ENCODE results near the gene SRR.

The SRR gene

DNA sequence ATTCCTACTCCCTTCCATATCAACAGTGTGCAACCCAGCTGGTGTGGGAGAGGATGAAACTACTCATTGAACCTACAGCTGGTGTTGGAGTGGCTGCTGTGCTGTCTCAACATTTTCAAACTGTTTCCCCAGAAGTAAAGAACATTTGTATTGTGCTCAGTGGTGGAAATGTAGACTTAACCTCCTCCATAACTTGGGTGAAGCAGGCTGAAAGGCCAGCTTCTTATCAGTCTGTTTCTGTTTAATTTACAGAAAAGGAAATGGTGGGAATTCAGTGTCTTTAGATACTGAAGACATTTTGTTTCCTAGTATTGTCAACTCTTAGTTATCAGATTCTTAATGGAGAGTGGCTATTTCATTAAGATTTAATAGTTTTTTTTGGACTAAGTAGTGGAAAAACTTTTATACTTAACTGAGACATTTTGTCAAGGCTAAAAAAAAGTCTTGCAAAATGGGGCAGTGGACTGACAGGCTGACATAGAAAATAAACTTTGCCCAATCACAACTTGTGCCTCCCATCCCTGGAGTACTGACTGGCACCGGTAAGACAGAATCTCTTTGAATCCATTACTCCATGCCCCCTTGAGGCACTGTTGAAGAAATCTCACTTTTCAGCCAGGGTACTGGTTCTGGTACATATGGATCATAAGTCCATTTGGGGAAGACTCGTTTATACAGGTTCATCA is 20.0 kb downstream of the SRR start:
- no peak overlapping the region for H3K27ac ChIP-seq (ENCODE audit: low read length, poor library complexity, severe bottlenecking)
- no peak overlapping the region for H2AFZ ChIP-seq (ENCODE audit: low read depth, low read length)
- WGBS, result 95% methylated on average over 1 of the region's 2 CpGs
- no peak overlapping the region for H2BK120ac ChIP-seq (ENCODE audit: low read depth, low read length)
- H2AK5ac ChIP-seq (ENCODE audit: low read length, severe bottlenecking), result no peak overlapping the region
- no peak overlapping the region for H2BK5ac ChIP-seq (ENCODE audit: low read depth, low read length, poor library complexity, severe bottlenecking)
- H3K18ac ChIP-seq (ENCODE audit: low read depth in 1 of 2, low read length in 2 of 2), result no peak overlapping the region
- H3K14ac ChIP-seq (ENCODE audit: low read length in 2 of 2), result no peak overlapping the region
- H3K23ac ChIP-seq (ENCODE audit: low read length in 2 of 2), result no peak overlapping the region
- H3K4me2 ChIP-seq (ENCODE audit: low read length, poor library complexity, severe bottlenecking), result no peak overlapping the region
- peaks cover 45 to 80% of the 10 kb centered on the region in 2 experiments for H3K36me3 ChIP-seq (ENCODE audit: control insufficient read depth in 1 of 2, insufficient read depth in 2 of 2, low read depth in 1 of 2, low read length in 2 of 2)
- H4K91ac ChIP-seq (ENCODE audit: low read length), result no peak overlapping the region
- DNase-seq, result no peak
- no peak overlapping the region for H4K8ac ChIP-seq (ENCODE audit: low read length)
- no peak overlapping the region for H3K4ac ChIP-seq (ENCODE audit: low read depth in 1 of 2, low read length in 2 of 2)
- H3K9ac ChIP-seq (ENCODE audit: low read length), result no peak overlapping the region
- no peaks in the 10 kb centered on the region for H3K4me1 ChIP-seq (ENCODE audit: control insufficient read depth, insufficient read depth, low read depth, low read length)
- peaks cover 9% of the 10 kb centered on the region for H3K79me1 ChIP-seq (replicated peaks; ENCODE audit: low read length, poor library complexity, severe bottlenecking)
- H2BK12ac ChIP-seq (ENCODE audit: low read length in 2 of 2), result no peak overlapping the region
- no peak overlapping the region for H3K4me3 ChIP-seq (ENCODE audit: insufficient read depth in 1 of 2, low read depth in 1 of 2, low read length in 2 of 2)
- H3K9me3 ChIP-seq (ENCODE audit: control insufficient read depth, low read length), result no peaks in the 10 kb centered on the region
- no peaks in the 10 kb centered on the region for H3K27me3 ChIP-seq (ENCODE audit: control insufficient read depth in 1 of 2, insufficient read depth in 1 of 2, low read length in 2 of 2)
- no peak overlapping the region for H2BK15ac ChIP-seq (ENCODE audit: low read depth, poor library complexity, severe bottlenecking)

DNA sequence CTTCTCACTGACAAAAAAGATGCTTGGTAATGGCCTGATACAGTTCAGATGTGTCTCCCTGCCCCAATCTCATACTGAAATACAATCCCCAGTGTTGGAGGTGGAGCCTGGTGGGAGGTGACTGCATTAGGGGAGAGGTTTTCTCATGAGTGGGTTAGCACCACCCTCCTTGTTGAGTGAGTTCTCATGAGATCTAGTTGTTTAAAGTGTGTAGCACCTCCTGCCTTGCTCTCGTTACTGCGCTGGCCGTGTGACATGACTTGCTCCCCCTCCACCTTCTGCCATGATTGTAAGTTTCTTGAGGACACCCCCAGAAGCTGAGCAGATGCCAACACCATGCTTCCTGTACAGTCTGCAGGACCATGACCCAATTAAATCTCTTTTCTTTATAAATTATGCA is 27.6 kb downstream of the SRR start:
- Histone ChIP-seq H3K14ac (ENCODE audit: low read length in 2 of 2) (no peak overlapping the region), H4K8ac (ENCODE audit: low read length) (no peak overlapping the region), H3K9ac (ENCODE audit: low read length) (no peak overlapping the region), H3K27me3 (ENCODE audit: control insufficient read depth in 1 of 2, insufficient read depth in 1 of 2, low read length in 2 of 2) (no peaks in the 10 kb centered on the region), H3K36me3 (ENCODE audit: control insufficient read depth in 1 of 2, insufficient read depth in 2 of 2, low read depth in 1 of 2, low read length in 2 of 2) (peaks cover 38 to 80% of the 10 kb centered on the region in 2 experiments), H2BK15ac (ENCODE audit: low read depth, poor library complexity, severe bottlenecking) (no peak overlapping the region), H3K4me3 (ENCODE audit: insufficient read depth in 1 of 2, low read depth in 1 of 2, low read length in 2 of 2) (no peak overlapping the region), H3K4me2 (ENCODE audit: low read length, poor library complexity, severe bottlenecking) (no peak overlapping the region), H3K4me1 (ENCODE audit: control insufficient read depth, insufficient read depth, low read depth, low read length) (peaks cover 4% of the 10 kb centered on the region), H3K23ac (ENCODE audit: low read length in 2 of 2) (no peak overlapping the region), H3K4ac (ENCODE audit: low read depth in 1 of 2, low read length in 2 of 2) (no peak overlapping the region), H3K79me1 (replicated peaks; ENCODE audit: low read length, poor library complexity, severe bottlenecking) (peaks cover 26% of the 10 kb centered on the region), H2AFZ (ENCODE audit: low read depth, low read length) (no peak overlapping the region), H4K91ac (ENCODE audit: low read length) (no peak overlapping the region), H2BK5ac (ENCODE audit: low read depth, low read length, poor library complexity, severe bottlenecking) (no peak overlapping the region), H3K18ac (ENCODE audit: low read depth in 1 of 2, low read length in 2 of 2) (no peak overlapping the region), H2BK12ac (ENCODE audit: low read length in 2 of 2) (no peak overlapping the region), H3K9me3 (ENCODE audit: control insufficient read depth, low read length) (no peaks in the 10 kb centered on the region), H2BK120ac (ENCODE audit: low read depth, low read length) (no peak overlapping the region), H3K27ac (ENCODE audit: low read length, poor library complexity, severe bottlenecking) (no peak overlapping the region), H2AK5ac (ENCODE audit: low read length, severe bottlenecking) (no peak overlapping the region)
- 96% methylated on average over 3 of the region's 3 CpGs for WGBS
- no peak for DNase-seq

DNA sequence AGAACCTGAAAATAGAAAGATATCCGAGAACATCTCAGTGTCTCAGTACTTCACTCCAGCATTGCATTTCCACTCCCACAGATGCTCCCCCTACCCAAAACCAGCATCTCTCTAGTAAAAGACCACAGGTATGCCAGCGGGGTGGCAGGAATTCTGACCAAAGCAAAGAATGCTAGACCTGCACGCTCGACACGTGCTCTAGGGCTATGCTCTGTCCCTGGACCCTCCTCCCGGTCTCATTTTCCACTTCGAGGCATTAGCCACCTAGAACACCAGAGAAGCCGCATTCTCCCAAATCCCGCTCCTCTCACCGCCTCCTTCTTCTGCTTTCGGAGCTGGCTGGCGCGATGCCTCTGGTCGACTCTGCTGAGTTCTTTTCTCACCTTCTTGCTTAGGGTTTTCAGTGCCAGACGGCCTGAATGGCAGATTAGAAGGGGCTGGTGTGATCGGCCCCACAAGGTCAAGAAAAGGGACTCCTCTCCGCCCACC is 32.0 kb downstream of the SRR start:
- Histone ChIP-seq H3K79me1 (replicated peaks; ENCODE audit: low read length, poor library complexity, severe bottlenecking) (peaks cover 14% of the 10 kb centered on the region), H2BK5ac (ENCODE audit: low read depth, low read length, poor library complexity, severe bottlenecking) (no peak overlapping the region), H3K27ac (ENCODE audit: low read length, poor library complexity, severe bottlenecking) (peak overlapping the region; percentile 22), H2BK120ac (ENCODE audit: low read depth, low read length) (no peak overlapping the region), H3K9ac (ENCODE audit: low read length) (peak overlapping the region; percentile 94), H3K9me3 (ENCODE audit: control insufficient read depth, low read length) (no peaks in the 10 kb centered on the region), H3K27me3 (ENCODE audit: control insufficient read depth in 1 of 2, insufficient read depth in 1 of 2, low read length in 2 of 2) (no peaks in the 10 kb centered on the region), H3K4me3 (ENCODE audit: insufficient read depth in 1 of 2, low read depth in 1 of 2, low read length in 2 of 2) (peak overlapping the region; percentile 72 to 94), H2AFZ (ENCODE audit: low read depth, low read length) (no peak overlapping the region), H4K8ac (ENCODE audit: low read length) (peak overlapping the region; percentile 81), H3K4me1 (ENCODE audit: control insufficient read depth, insufficient read depth, low read depth, low read length) (peaks cover 15% of the 10 kb centered on the region), H3K4ac (ENCODE audit: low read depth in 1 of 2, low read length in 2 of 2) (peak overlapping the region in 1 of 2 experiments; percentile 54), H3K14ac (ENCODE audit: low read length in 2 of 2) (peak overlapping the region in 1 of 2 experiments; percentile 48), H4K91ac (ENCODE audit: low read length) (no peak overlapping the region), H3K36me3 (ENCODE audit: control insufficient read depth in 1 of 2, insufficient read depth in 2 of 2, low read depth in 1 of 2, low read length in 2 of 2) (peaks cover 12 to 45% of the 10 kb centered on the region in 2 experiments), H2AK5ac (ENCODE audit: low read length, severe bottlenecking) (no peak overlapping the region), H3K4me2 (ENCODE audit: low read length, poor library complexity, severe bottlenecking) (peak overlapping the region; percentile 73), H2BK15ac (ENCODE audit: low read depth, poor library complexity, severe bottlenecking) (no peak overlapping the region), H3K23ac (ENCODE audit: low read length in 2 of 2) (no peak overlapping the region), H2BK12ac (ENCODE audit: low read length in 2 of 2) (peak overlapping the region in 1 of 2 experiments; percentile 3), H3K18ac (ENCODE audit: low read depth in 1 of 2, low read length in 2 of 2) (peak overlapping the region; percentile 65 to 68)
- DNase-seq, result peak; percentile 7
- 6% methylated on average over 15 of the region's 17 CpGs for WGBS

DNA sequence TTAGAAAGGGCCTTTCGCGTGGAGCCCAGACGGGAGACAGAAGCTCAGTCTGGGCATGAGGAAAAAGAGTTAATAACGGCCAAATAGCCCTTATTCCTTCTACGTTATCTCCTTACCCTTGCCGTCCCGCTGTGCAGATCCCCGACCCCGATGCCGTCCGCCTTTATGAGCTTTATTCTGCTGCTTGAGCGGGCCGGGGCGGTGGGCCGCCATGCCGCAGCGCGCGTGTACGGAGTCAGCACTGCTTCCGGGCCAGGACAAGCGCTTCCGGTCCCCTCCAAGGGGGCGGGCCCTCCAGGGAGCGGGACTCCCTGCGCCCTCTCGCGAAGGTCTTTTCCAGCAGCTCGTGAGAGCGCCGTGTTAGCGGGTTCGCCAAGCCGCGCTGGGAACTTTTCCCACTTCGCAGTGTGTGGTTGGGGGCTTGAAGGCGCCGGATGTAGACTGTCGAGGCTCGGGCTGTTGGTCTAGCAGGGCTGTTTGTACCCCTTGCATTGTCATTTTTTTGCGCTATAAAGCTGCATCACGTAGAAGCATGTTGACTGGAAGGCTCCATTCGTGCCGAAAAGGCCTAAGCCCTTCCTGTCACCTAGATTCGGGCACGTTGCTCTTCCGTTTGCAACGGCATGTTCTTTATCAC is 32.6 kb downstream of the SRR start, which contains the start of gene TSR1:
TSS of gene TSR1 (minus strand) at position 243 of the 637 bp plus-strand sequence. CDS start at position 213, 30 bp downstream.
- Histone ChIP-seq H3K36me3 (ENCODE audit: control insufficient read depth in 1 of 2, insufficient read depth in 2 of 2, low read depth in 1 of 2, low read length in 2 of 2) (peaks cover 12 to 42% of the 10 kb centered on the region in 2 experiments), H4K91ac (ENCODE audit: low read length) (peak within 1 kb of the TSS; percentile 46), H2BK12ac (ENCODE audit: low read length in 2 of 2) (peak within 1 kb of the TSS in 1 of 2 experiments; percentile 38), H2AK5ac (ENCODE audit: low read length, severe bottlenecking) (no peak within 1 kb of the TSS), H4K8ac (ENCODE audit: low read length) (peak within 1 kb of the TSS; percentile 81), H3K4me3 (ENCODE audit: insufficient read depth in 1 of 2, low read depth in 1 of 2, low read length in 2 of 2) (peak within 1 kb of the TSS; percentile 72 to 94), H3K79me1 (replicated peaks; ENCODE audit: low read length, poor library complexity, severe bottlenecking) (peaks cover 15% of the 10 kb centered on the region), H2BK15ac (ENCODE audit: low read depth, poor library complexity, severe bottlenecking) (no peak within 1 kb of the TSS), H3K4ac (ENCODE audit: low read depth in 1 of 2, low read length in 2 of 2) (peak within 1 kb of the TSS; percentile 73 to 85), H3K23ac (ENCODE audit: low read length in 2 of 2) (peak within 1 kb of the TSS in 1 of 2 experiments; percentile 5), H3K4me2 (ENCODE audit: low read length, poor library complexity, severe bottlenecking) (peak within 1 kb of the TSS; percentile 73), H3K27ac (ENCODE audit: low read length, poor library complexity, severe bottlenecking) (peak within 1 kb of the TSS; percentile 76), H3K9ac (ENCODE audit: low read length) (peak within 1 kb of the TSS; percentile 94), H2AFZ (ENCODE audit: low read depth, low read length) (peak within 1 kb of the TSS; percentile 86), H3K9me3 (ENCODE audit: control insufficient read depth, low read length) (no peaks in the 10 kb centered on the region), H3K18ac (ENCODE audit: low read depth in 1 of 2, low read length in 2 of 2) (peak within 1 kb of the TSS; percentile 65 to 92), H2BK120ac (ENCODE audit: low read depth, low read length) (peak within 1 kb of the TSS; percentile 87), H2BK5ac (ENCODE audit: low read depth, low read length, poor library complexity, severe bottlenecking) (peak within 1 kb of the TSS; percentile 49), H3K27me3 (ENCODE audit: control insufficient read depth in 1 of 2, insufficient read depth in 1 of 2, low read length in 2 of 2) (no peaks in the 10 kb centered on the region), H3K14ac (ENCODE audit: low read length in 2 of 2) (peak within 1 kb of the TSS in 1 of 2 experiments; percentile 88), H3K4me1 (ENCODE audit: control insufficient read depth, insufficient read depth, low read depth, low read length) (peaks cover 15% of the 10 kb centered on the region)
- peak; percentile 95 for DNase-seq
- WGBS, result 1% methylated on average over 48 of the region's 48 CpGs
